ENCODE measurements around the gene TBRG4. TPM values are rescaled to one million over a fixed set of nuclear protein-coding genes. Genes with fewer than 3 reads are reported as not detected.
A peak's percentile ranks its signal among the peaks of the same experiment; 100 is the strongest.

Gene TBRG4
- total RNA-seq, 1 experiment from 2014 or later = 127 TPM

DNA sequence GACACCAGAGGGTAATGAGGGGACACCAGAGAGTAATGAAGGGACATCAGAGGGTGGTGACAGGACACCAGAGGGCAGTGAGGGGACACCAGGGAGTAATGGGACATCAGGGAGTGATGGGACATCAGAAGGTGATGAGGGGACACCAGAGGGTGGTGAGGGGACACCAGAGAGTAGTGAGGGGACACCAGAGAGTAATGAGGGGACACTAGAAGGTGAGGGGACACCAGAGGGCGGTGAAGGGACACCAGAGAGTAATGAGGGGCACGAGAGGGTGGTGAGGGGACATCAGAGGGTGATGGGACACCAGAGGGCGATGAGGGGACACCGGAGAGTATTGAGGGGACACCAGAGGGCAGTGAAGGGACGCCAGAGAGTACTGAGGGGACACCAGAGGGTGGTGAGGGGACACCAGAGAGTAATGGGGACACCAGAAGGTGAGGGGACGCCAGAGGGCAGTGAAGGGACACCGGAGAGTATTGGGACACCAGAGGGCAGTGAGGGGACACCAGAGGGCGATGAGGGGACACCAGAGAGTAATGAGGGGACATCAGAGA is 33.3 kb downstream of the TBRG4 start:
- H3K56ac ChIP-seq (ENCODE audit: insufficient read length, low read depth, low read length) = no peak overlapping the region
- no peak overlapping the region for H3T11ph ChIP-seq (ENCODE audit: low read length)
- H2BK5ac ChIP-seq (ENCODE audit: insufficient read length, low read length) = no peak overlapping the region
- H2BK15ac ChIP-seq (ENCODE audit: low read depth, low read length) = no peak overlapping the region
- no peaks in the 10 kb centered on the region for H3K23me2 ChIP-seq (ENCODE audit: insufficient read length, low read depth, low read length, poor library complexity, severe bottlenecking)
- H3K18ac ChIP-seq (ENCODE audit: insufficient read length, low read depth, low read length) = no peak overlapping the region
- H3K14ac ChIP-seq (ENCODE audit: insufficient read depth, low read length) = no peak overlapping the region
- H3K79me2 ChIP-seq (ENCODE audit: insufficient read depth, low read length) = no peaks in the 10 kb centered on the region
- H3K79me1 ChIP-seq (ENCODE audit: insufficient read depth, low read depth, low read length, poor library complexity, severe bottlenecking) = no peaks in the 10 kb centered on the region
- Mint-ChIP-seq H3K9me3 (peaks cover 0 to 3% of the 10 kb centered on the region in 2 experiments; a peak in 3 of 5 replicates), H3K4me3 (peak overlapping the region in 1 of 2 experiments; percentile 48; a peak in 1 of 5 replicates), H3K27me3 (ENCODE audit: low read depth) (peaks cover 4% of the 10 kb centered on the region; the same call in 1 of the 2 replicates), H3K4me1 (peaks cover 0 to under 1% of the 10 kb centered on the region in 2 experiments; a peak in 1 of 4 replicates), H3K36me3 (ENCODE audit: insufficient read depth in 1 of 3, low read depth in 3 of 3) (peaks cover 3 to 38% (median 17%) of the 10 kb centered on the region in 3 experiments; a peak in 6 of 7 replicates), H3K27ac (no peak overlapping the region; a peak in 1 of 7 replicates)
- no peak overlapping the region for H2BK12ac ChIP-seq (ENCODE audit: insufficient read length, low read depth, low read length)
- H2AFZ ChIP-seq (ENCODE audit: low read length) = no peak overlapping the region
- H3K4me1 ChIP-seq (ENCODE audit: insufficient read depth, low read length) = no peaks in the 10 kb centered on the region
- H4K5ac ChIP-seq (ENCODE audit: insufficient read length, low read depth, low read length) = no peak overlapping the region
- H3K9me3 ChIP-seq (ENCODE audit: control insufficient read depth, low read depth, low read length) = no peaks in the 10 kb centered on the region
- H2BK120ac ChIP-seq (ENCODE audit: low read depth, low read length, poor library complexity, severe bottlenecking) = no peak overlapping the region
- H4K8ac ChIP-seq (replicated peaks; ENCODE audit: insufficient read length, low read depth, low read length) = no peak overlapping the region
- no peak overlapping the region for H3K4me2 ChIP-seq (ENCODE audit: insufficient read depth, insufficient read length, low read length)
- H3K27me3 ChIP-seq (ENCODE audit: insufficient read depth, low read length) = no peaks in the 10 kb centered on the region
- no peak overlapping the region for H4K91ac ChIP-seq (ENCODE audit: insufficient read length, low read depth, low read length)
- no peak overlapping the region for H2AK5ac ChIP-seq (ENCODE audit: insufficient read length, low read length)
- DNase-seq = peak; percentile 29
- TF ChIP-seq CTCF (conservative IDR thresholded peaks at IDR 0.05) = no peak
- H3K4ac ChIP-seq (ENCODE audit: low read depth, low read length) = no peak overlapping the region
- no peaks in the 10 kb centered on the region for H4K20me1 ChIP-seq (ENCODE audit: control insufficient read depth, insufficient read depth, insufficient read length)
- WGBS (ENCODE audit: extremely low coverage, insufficient read length, low lambda C conversion rate) = no CpG with 5 or more reads among the region's 8 CpGs
- no peak overlapping the region for H2BK20ac ChIP-seq (ENCODE audit: low read depth, low read length, poor library complexity, severe bottlenecking)
- H3K27ac ChIP-seq (ENCODE audit: insufficient read length, low read depth, low read length) = no peak overlapping the region
- H3K23ac ChIP-seq (ENCODE audit: insufficient read length, low read depth, low read length) = no peak overlapping the region
- H3K9ac ChIP-seq (ENCODE audit: extremely low read depth, insufficient read length, low read length) = no peak overlapping the region

Data from H9 (cell line).